HG02840 (cell line): Measurements from ENCODE around the gene HHATL.

Source experiments
- ATAC-seq: cut with Tn5 transposase; IDR thresholded peaks from one replicate; pipeline ENCODE4 v1.9.1; 2021; ENCODE audit warnings: mild to moderate bottlenecking, moderate library complexity, moderate number of reproducible peaks; ENCODE audit not compliant: unreplicated experiment, low FRiP score

Gene HHATL, protein sequence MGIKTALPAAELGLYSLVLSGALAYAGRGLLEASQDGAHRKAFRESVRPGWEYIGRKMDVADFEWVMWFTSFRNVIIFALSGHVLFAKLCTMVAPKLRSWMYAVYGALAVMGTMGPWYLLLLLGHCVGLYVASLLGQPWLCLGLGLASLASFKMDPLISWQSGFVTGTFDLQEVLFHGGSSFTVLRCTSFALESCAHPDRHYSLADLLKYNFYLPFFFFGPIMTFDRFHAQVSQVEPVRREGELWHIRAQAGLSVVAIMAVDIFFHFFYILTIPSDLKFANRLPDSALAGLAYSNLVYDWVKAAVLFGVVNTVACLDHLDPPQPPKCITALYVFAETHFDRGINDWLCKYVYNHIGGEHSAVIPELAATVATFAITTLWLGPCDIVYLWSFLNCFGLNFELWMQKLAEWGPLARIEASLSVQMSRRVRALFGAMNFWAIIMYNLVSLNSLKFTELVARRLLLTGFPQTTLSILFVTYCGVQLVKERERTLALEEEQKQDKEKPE

GRCh38 chr3:42702066-42702951, at the start of gene HHATL:
Gene HHATL (minus strand): TSS chr3:42702798. CDS start chr3:42700826, 1,972 bp downstream.
- no peak for ATAC-seq

DNA sequence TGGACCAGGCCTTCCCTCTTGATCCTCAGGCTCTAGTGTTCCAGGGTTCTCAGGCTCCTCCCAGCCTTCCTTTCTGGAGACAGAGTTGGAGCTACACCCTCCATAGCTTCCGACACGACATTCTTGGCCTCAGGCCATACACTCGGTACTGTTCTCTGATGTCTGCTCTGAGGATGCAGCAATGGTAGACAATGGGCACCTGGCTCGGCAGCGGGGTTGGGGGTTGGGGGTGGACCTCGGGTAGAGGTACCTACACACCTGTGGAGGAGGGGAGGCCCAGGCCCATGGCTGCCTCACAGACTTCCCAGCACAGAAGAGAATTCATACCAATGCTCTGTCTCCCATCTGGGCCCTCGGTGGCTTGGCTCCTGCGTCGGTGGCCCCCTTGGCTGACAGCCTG, 49.0 kb upstream of the HHATL start:
- no peak for ATAC-seq

DNA sequence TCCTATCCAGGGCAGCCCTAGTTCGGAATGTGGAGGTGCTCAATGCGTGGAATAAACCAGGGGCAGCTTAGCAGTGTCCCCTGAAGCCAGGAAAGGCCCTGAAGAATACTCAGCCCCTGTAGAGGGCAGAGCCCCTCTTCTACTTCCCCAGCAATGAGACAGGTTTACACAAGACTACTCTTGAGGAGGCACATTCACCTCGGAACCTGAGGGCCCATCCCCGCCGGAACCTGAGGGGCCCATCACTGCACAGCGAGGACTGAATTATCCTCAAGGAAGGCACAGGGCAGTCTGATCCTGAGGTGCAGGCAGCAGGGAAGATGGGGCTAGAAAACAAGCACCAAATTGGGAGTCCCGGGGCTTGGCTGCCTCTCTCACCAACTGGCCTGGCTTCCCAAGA, 48.2 kb upstream of the HHATL start:
- no peak for ATAC-seq

DNA sequence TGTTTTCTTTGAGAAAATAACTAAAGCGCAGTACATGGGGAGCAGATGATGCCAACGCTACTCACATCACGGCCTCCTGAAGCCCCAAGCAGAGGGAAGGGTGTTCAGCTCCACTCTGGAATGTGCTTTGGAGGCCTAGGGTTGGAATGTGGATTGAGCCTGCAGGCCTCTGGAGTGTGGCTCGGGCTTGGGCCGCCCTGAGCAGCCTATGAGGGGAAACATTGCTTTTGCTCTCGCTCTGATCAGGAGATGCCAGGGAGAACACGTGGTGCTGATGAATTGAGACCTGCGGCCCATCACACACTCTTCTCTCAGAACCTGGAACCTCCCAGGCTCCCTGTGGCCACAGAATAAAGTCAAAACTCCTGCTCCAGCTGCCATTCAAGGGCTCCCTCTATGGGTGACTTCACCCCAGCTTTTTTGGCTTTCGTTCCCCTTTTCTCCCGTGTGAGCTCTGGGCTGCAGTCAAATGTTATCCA, 47.2 kb upstream of the HHATL start:
- ATAC-seq, result no peak

DNA sequence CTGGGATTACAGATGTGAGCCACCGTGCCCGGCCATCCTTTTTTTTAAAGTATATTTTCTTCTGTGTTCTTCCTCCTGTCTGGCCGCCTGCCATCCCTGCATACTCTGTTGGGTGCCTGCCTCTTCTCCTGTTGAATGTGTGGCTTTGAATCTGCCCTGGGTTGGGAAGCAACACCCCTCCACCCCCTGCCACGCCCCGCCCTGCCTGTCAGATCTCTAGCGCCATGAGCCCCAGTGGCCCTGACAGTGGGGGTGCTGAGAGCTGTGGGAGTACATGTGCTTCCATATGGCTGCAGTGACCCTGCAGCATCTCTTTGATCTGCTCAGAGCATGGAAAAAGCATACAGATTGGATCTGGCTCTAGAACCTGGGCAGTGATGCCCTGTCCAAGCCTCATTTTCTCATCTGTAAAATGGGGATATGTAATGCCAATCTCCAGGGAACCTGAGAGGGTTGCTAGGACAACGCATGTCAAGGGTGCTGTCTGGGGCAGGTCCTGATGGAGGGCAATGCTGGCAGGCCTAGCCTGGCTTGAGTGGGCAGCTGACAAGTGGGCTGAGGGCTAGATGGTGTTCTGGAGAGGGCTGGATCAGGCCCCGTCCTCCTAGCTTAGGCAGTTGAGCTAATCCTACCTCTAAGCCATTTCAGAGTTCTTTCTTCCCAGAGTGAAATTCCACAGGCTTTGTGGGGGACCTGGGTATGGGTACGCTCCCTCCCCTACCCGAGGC, 46.6 kb upstream of the HHATL start:
- no peak for ATAC-seq

DNA sequence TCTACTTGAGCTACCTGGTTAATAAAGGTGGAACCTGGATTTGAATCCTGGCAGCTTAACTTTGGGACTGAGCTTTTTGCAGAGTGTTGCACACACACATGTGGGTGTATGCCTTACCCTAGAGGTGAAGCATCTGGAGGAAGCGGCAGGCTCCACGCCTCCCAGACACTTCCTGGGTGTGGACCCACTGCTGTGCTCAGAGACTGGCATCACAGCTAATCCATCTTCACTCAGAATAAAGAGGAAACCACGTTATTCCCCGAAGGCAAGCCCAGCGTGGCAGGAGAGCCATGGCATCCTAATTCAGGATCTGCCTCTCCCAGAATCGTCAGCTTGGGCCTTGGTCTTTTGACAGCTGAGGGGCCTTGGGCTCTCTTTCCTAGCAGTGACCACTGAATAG, 45.0 kb upstream of the HHATL start:
- no peak for ATAC-seq

GRCh38 chr3:42746455-42747450, 44.2 kb upstream of the HHATL start:
- ATAC-seq, result no peak

DNA sequence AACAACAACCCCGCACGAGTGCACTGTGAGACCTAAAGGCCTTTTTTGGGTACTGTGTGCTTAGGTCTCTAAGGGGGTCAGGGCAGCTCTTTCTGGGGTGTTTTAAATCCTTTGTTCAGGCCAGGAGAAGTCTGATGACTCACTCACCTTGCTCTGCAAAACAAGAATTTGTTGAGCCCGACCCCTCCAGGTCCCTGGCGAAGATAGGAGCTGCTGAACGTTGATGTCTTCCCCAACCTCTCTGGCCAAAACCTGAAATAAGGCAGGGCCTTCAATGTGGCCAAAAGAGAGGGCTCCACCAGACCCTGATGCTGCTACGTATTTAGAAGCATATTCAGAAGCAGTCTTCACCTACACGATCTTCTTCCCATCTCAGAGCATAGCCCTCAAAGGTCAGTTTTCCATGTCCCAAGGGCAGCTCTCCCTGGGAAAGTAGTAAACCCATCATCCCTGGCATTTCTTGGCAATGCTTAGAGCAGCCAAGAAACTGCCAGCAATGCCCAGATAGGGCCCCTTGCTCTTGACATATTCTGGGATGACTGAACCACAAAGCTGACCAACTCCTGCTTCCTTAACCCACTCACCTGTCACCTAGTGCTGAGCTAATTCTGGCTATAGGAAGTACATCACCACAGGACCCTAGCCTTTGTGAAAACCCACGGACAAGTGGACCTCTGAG, 43.3 kb upstream of the HHATL start:
- no peak for ATAC-seq

DNA sequence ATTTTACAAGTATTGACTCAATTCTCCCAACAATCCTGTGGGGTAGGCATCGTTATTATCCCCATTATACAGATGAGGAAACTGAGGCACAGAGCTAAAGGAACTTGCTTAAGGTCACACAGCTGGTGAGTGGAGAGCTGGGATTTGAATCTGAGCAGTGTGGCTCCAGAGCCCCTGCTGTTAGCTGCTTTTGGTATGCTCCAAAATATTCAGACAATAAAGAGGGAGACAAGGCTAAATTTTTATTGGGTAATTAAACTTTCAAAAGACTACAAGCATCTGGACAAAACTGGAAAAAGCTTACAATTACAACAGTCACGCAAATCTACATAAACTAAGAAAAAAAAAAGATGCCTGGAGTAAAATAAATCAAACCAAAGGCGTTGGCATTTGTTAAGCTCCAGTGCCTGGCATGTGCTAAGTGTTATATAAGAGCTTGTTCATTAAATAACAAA, 42.7 kb upstream of the HHATL start:
- ATAC-seq, result no peak

DNA sequence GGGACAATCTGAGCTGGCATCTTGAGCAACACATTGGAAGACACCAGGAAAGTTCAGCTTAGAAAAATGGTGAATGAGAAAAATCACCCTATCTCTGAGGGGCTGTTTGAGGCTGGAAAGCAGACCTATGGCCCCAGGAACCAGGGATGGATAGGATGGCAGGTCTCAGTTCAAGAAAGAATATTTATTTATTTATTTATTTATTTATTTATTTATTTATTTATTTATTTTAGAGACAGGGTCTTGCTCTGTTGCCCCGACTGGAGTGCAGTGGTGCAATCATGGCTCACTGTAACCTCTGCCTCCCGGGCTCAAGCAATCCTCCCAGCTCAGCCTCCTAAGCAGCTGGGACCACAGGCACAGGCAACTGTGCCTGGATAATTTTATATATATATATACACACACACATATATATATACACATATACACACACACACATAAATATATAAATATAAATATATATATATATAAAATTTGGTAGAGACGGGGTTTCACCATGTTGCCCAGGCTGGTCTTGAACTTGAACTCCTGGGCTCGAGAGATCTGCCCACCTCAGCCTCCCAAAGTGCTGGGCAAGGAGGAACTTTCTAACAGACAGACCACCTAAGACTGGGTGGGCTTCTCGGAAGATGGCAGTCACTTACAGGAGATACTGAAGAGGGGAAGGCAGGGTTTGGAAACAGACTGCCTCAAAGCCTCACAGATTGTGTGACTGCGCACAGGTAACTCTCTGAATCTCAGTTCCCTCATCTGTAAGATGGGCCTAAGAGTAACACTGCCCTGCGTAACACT, 40.8 kb upstream of the HHATL start:
- ATAC-seq, result no peak

GRCh38 chr3:42742688-42743087, 40.1 kb upstream of the HHATL start:
- no peak for ATAC-seq

DNA sequence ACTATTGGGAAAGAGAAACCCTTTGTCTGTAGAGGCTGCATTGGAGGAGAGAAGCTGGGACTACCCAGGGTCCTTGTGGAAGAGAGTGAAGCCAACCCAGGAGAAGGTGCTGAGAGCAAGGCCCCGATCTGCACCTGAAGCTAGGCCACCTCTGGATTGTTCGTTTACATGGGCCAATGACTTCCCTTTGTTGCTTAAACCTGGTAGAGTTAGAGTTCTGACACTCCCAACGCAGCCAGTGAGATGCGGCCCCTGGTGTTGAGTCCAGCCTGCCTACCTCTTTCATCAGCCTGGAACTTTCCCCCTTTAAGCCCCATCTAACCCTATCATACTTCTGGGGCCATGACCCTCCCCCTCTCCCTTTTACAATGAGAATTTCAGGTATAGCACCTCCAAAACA, 39.7 kb upstream of the HHATL start:
- ATAC-seq, result no peak

GRCh38 chr3:42741796-42742195, 39.2 kb upstream of the HHATL start:
- ATAC-seq, result no peak

DNA sequence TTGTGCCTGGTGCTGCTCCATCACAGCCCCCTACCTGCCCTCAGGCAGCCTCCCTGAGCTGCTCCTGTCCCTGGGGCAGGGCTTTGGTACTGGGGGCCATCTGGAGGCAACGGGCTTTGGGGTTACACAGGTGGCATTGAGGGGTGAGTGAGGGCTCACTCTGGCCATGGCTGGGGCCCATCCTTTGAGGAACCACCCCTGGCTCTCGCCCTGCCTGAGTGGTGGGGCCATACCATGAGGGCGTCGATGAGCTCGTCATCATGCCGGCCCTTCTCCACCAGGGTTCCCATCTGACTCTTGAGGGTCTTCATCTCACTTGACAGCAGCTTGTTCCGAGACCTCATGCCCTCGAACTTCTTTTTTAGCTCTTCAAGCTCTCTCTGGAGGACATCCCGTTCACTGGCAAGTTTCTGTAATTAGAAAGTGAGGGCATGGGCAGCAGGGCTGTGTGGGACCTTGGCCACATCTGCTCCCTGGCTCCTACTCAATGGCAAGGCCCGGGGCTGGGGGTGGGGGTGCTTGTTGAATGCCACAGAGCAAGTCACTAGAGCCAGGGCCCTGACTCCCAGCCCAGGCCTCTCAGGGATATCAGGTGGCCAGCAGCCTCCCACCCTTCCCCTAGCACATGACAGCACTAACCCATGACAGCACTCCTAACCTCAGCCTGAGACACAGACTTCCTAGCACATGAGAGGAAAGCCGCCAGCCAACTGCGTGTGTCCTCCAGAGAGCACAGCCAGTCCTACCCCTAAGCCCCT, 37.0 kb upstream of the HHATL start:
- ATAC-seq, result no peak

GRCh38 chr3:42736531-42736930, 33.9 kb upstream of the HHATL start:
- ATAC-seq, result no peak

GRCh38 chr3:42736081-42736480, 33.5 kb upstream of the HHATL start:
- ATAC-seq, result no peak

GRCh38 chr3:42735615-42736014, 33.0 kb upstream of the HHATL start:
- ATAC-seq, result no peak
